ENCODE results near the gene C10orf143.
"Not testable (repeated sequence)": the region's sequence is repeated elsewhere in the genome, so short reads cannot be mapped to it uniquely, and the experiment has no call there.

The C10orf143 gene

DNA sequence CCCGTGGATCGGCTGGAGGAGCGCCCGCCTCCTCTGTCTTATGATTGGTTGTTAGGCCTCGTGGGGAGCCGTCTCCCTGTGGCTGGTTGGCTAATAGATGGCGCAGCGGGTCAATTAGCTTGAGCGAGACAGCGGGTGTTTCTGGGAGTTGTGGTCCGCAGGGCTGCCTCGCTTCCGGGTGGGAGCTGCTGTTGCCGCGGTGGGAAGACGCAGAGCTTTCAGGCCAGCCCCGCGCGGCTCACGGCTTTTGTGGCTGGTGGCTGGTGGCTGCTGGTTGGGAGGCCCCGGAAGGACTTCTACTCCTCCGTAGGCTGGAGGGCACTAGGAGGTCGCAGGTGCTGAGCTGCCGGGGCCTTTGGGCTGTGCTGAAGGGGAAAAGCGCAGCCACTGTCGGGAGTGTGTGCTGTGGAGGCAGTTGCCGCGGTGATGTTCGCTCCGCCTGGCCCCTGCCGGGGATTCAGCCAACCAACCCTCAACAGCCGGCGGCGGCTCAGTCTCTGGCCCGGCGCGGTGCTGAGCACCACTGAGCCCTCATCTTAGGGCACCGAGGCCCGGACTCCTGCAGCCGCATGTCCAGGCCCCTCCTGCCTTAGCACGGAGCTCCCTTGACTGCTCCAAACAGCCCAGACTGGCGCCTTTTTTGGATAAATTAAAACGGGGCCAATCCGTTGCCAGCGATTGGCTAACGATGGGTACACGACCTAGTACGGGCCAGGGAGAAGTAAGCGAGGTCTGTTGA is 652 bp upstream of the C10orf143 start:
- peak; percentile 91 to 100 (median 98) for DNase-seq

DNA sequence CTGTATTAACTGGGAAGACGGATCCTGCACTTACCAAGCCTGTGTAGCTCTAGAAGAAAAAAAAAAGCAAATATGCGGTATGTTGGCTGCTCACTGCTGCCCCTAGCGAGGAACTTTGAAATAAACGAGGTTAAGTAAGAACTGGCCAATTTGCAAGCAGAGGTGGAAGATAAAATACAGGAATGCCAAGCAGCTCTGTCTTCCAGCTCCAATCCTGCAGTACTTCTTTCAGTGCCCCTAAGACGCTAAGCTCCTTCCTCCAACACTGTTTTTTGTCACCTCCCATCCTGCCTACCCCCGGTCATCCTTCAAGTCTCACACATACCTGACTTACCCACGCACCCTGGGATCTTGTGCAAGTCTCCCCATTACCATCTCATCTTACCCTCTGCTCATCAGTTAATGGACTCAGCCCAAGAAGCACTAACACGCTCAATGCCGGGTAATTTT is 809 bp downstream of the C10orf143 start:
- peak in 12 of 14 donors; percentile 36 to 76 (median 59) for DNase-seq

DNA sequence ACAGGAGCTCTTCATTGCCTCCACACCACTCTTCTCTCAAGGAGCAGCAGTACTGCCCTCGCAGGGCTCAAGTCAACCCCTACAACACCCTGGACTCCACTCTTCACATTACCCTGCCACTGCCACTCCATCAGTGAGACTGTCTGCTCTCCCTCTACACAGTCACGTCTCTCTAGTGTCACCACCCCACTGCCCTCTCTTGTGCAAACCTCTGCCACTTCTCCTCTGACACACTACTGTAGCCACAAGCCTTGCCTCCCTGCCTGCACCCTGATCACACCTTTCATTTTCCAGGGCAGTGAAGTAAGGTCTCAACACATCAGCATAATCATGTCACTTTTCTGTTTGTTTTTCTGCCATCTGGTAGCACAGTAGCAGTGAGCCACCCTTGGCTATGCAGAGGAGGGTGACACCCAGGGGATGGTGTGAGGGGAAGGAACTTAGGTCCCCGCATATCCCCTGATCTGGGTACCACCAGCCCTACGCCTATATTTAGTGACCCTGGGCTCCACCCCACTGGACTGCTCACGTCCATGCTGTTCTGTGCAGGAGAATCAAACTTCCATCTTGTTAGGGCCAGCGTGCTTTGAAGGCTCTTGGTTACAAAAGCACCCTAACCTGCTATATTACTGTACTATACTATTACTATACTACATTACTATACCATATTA is 1.6 kb downstream of the C10orf143 start:
- no peak for DNase-seq

DNA sequence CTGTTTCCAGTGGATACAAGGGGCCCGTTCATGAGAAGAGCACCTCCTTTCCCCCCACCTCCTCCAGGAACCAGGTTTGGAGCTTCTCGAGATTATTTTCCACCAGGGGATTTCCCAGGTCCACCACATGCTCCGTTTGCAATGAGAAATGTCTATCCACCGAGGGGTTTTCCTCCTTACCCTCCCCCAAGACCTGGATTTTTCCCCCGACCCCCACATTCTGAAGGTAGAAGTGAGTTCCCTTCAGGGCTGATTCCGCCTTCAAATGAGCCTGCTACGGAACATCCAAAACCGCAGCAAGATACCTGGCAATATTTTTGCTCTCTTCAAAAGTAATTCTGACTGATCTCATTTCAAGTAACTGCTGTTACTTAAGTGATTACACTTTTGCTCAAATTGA is 2.5 kb downstream of the C10orf143 start:
- not testable (repeated sequence) for DNase-seq

DNA sequence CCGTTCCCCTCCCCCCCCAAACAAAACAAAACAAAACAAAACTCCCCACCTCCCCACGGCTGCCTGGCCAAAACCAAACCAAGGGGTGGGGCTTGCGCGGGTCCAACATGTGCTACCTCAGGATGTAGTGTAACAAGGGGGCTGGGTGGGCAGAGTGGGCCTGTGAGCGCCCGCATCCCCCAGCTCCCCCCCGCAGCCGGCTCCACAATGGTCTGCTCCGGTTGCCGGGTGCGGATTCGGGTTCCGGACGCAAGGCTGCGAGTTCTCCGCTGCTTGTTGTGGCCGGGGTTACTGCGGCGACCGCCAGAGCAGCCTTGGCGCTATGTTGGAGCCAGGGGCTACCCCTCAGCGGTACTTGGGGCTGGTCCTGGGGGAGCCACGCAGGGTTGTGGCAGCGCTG is 4.9 kb downstream of the C10orf143 start:
- no peak for DNase-seq

DNA sequence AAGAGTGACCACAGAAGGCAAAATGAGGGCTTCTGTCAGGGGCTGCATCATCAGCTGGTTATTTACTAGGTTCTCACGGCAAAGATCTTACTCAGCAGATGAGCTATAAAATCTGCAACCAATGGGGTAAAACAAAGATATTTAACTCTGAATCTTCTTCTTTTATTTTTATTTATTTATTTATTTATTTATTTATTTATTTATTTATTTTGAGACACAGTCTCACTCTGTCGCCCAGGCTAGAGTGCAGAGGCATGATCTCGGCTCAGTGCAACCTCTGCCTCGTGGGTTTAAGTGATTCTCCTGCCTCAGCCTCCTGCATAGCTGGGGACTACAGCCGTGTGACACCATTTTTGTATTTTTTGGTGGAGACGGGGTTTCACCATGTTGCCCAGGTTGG is 11.3 kb downstream of the C10orf143 start:
- no peak for DNase-seq

DNA sequence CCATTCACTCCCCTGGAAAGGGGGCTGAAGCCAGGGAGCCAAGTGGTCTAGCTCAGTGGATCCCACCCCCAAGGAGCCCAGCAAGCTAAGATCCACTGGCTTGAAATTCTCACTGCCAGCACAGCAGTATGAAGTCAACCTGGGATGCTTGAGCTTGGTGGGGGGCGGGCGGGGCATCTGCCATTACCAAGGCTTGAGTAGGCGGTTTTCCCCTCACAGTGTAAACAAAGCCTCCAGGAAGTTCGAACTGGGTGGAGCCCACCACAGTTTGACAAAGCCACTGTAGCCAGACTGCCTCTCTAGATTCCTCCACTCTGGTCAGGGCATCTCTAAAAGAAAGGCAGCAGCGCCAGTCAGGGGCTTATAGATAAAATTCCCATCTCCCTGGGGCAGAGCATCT is 20.1 kb downstream of the C10orf143 start:
- not testable (repeated sequence) for DNase-seq

DNA sequence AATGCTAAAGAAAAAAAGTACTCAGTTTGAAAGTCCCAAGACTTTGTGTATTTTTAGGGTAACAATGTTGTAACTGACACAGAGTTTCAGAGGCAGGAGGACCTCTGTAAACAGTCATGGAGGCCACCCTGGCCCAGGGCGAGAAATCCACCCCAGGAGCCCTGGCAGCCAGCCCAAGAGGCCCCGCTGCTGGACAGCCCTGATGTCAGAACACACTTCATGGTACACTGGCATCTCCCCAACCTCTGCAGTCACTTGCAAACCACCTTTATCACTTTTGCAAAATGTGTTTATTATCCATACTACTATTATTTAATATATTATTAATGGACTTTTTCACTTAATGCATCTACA is 30.2 kb downstream of the C10orf143 start:
- DNase-seq = no peak

DNA sequence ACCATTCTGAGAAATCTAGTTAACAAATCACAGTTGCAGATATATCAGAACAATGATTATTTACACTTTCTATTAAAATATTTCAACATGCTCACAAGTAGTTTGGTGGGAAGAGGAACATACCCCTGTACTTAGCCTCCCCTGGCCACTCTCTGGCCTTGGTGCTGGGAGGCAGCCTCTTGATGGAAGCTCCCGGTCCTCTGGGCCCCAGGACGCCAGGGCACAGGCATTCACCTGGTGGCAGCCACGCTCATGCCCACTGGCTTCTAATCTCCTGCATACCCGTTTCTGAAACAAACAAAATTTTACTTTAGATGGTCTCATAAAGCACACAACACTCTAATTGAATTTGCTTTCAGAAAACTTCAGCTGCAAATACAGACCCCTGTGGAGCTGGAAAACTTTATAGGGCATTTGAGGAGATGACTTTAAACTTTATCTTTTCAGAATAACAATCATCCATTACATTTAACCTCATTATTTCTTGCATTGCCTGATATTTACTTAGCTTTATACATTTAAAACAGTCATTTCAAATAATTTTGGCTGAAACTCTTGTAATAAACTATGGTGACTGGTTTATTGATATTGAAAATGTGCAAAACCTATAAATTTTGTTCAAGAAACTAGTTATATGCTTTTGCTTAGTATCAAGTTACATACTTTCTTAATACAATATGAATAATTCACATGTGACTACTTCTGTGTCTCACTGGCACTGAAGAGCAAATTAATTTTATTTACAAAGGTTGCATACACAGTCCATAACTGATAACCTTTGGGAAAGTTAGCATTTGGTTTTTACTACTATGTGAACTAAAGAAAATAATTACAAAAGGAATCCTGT is 30.8 kb downstream of the C10orf143 start:
- DNase-seq = no peak

DNA sequence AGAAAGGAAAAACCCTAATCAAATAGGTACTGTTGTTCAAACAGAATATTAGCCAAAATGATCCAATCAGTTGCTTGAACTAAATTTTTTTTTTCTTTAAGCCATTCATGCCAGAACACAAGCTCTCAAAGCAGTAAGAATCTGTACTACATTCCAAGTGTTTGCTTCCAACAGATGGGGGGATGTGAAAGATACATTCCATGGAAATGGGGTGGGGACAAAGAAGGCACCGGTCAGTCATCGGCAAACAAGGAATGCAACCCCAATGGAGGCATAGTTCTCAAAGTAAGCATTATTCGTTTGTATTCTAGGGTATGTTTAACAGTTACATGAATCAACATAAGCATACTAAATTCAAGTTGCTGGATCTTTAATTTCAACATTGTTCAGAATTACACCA is 32.5 kb downstream of the C10orf143 start:
- DNase-seq = no peak

DNA sequence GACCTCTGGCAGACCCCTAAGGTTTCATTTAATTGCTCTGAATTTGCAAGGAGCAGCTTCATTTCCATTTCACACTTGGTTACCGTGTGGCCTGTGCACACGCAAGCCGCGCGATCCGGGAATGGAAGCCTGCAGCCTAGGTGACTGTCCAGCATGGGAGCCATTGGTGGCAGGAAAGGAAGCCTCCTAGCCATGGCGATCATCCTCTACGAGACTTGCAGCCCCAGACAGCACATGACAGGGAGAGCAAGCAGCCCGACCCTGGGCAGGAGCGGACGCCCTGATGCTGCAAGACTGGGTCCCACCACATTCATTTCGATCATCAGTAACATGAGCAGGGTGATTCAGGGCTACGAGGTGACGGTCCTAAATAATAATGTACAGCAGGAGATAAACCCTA is 33.9 kb downstream of the C10orf143 start:
- DNase-seq = no peak

DNA sequence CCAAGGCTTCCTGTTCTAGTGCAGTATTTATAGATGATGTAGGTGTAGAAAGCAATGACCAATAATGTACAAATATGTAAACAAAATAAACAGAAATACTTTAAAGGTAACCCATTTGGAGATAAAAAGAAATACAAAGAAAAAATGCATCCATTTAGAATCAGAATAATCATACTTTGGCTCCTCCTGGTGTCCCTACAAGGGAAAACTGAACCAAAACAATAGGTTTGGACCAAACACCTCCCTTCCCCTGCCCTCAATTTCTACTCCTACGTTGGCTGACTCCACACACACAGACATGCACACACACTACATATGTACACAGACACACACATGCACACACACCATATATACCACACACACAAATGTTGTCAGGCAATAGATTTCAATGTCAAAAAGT is 36.0 kb downstream of the C10orf143 start:
- no peak for DNase-seq

DNA sequence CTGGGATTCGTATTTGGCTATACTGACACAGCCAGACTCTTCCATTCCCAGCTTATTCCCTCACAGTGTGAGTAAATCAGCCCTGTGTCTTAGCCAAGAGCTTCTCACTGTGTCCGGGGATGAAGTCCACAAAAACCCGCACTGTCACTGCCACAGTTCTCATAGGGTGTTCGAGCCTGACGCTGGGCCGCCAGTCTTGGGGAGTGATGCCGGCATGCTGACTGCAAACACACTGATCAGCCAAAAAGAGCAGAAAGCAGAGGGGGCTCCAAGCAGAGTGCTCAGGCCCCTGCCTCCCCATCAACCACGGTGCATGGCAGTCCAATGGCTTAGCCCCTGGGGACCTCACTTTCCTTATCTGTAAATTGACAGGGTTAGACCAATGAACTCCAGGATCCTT is 36.7 kb downstream of the C10orf143 start:
- no peak for DNase-seq

DNA sequence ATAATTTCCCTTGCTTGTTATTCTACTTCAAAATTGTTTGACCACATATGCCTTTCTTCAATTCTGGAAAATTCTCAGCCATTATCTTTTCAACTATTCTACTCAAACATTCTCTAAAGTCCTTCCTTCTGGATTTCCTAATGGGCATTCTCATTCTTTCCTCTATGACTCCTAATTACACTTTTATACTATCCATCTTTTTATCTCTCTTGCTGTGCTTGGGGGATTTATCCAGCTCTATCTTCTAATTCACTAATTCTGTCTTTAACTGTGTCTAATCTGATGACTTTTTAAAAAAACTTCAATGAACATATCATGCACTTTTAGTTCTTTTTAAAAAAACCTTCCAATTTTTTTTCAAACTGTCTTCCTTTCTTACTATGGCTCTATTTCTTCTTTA is 38.4 kb downstream of the C10orf143 start:
- DNase-seq = no peak

DNA sequence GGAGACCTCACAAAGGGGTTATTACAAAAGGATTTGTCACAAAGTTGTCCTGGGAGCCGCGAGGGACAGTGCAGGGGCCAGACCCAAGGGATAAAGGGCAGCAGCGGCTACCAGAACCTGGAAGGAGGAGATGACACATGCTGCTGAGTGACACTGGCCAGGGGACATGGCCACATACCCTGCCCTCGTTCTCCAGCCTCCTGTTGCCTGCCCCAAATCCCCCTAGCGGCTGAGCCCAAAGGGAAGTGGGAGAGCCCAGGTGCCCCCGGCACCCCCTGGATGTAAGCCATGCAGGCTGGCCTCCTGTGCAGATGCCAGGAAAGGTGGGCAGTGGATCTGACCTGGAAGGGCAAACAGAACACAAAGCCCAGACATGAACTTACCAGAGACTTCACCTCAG is 42.7 kb downstream of the C10orf143 start:
- no peak for DNase-seq

DNA sequence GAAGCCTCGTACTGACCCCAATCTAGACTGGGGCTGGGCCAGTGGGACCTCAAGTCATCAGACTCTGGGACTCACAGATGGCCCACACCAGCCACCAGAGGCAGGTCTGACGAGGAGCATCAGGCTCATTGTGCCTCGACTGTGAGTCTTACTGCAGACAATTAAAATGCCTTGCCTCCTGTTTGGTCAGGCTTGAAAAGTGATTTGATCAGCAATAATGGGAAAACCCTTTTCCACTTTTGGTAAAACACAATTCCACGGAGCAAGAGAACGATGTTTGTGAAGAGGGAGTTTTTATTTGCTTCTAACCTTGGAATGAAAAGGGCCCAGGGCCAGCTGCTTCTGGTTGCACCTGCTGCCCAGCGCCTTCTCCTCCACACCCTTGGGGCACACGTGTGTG is 43.9 kb downstream of the C10orf143 start:
- DNase-seq = no peak

DNA sequence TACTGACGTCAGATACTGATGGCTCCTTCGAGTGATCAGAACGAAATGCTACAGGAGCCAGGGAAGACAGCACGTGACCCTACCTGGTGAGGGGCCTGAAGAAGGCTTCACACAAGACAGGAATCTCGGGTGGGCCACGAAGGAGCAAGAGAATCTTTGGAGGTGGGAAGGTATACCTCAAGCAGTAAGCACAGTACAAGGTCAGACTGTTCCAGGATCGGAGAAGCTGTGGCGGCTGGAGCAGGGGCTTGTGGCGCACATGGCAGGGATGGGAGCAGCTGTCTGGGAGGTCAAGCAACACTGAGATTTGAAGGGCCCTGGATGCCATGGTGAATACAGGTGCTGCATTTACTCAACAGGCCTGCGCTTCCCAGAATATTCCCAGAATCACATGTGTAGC is 45.4 kb downstream of the C10orf143 start:
- no peak for DNase-seq

DNA sequence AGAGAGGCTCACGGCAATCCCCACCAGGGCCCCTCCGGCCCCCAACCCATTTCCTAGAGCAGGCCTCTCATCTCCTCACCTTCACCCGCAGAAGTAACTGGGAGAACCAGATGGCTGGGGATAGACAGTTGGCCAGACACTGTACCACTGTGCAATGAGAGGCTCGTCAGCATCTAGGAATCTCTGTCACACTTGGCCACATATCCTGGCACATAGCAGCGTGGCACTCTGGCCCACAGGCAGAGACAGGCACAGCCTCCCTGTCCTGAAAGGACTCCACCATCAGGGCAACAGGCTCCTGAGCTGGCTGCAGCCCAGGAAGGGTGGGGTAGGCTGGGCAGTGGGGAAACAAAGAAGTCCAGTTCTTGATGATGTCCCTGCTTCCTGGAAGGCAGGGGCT is 45.8 kb downstream of the C10orf143 start:
- peak in 1 of 14 donors; percentile 40 for DNase-seq

DNA sequence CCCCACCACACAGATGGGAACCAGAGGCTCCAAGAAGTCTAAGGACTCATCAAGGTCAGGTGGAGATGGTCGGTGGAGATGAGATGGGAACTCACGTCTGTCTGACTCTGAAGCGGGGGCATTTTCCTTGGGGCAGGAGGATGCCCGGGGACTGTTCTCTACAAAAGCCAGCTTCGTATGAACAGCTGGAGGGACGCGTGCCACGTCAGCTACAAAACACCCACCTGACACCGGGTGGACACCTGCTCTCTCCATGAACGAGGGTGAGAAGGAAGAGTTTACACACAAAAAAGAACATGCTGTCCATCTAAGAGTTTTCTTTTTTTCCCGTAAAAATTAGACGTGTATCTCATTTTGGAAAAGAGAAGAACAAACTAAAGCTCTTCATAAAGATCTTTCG is 47.7 kb downstream of the C10orf143 start:
- no peak for DNase-seq

DNA sequence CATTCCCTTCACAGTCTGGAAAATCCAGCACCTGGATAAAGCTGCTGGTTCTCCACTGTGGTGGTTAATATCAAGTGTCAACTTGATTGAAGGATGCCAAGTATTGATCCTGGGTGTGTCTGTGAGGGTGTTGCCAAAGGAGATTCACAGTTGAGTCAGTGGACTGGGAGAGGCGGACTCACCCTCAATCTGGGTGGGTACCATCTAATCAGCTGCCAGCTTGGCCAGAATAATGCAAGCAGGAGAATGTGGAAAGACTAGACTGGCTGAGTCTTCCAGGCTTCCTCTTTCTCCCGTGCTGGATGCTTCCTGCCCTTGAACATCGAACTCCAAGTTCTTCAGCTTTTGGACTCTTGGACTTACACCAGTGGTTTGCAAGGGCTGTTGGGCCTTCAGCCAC is 48.4 kb downstream of the C10orf143 start:
- no peak for DNase-seq

DNA sequence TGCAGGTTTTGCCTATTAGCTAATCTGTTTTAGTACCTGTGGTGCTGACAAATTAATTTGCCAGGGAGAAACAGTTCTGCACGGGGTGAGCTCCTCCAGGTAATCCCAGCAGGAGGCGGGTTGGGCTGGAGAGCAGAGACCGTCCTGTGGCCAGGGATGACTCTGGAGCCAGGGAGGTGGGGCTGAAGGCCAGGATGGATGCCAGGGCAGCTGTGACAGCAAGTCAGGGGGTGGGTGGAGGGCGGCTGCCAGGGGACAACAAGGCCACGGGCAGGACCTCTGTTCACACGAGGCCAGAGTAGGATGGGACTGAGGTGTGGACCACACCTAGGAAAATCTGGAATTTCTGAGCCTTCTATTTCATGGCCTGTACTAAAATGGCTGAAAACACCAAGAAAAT is 48.9 kb downstream of the C10orf143 start:
- no peak for DNase-seq

DNA sequence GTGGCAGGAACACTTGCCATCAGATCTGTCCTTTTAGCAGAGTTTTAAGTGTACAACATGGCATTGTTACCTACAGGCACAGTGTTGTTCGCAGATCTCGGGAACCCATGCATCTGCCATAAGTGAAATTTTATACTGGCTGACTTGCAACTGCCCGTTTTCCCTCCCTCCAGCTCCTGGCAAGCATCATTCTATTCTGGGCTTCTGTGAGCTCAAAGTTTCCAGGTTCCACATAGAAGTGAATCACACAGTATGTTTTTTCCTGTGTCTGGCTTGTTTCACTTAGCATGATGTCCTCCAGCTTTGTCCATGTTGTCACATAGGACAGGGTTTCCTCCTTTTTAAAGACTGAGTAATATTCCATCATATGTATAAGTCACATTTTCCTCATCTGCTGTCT is 56.6 kb downstream of the C10orf143 start:
- no peak for DNase-seq

DNA sequence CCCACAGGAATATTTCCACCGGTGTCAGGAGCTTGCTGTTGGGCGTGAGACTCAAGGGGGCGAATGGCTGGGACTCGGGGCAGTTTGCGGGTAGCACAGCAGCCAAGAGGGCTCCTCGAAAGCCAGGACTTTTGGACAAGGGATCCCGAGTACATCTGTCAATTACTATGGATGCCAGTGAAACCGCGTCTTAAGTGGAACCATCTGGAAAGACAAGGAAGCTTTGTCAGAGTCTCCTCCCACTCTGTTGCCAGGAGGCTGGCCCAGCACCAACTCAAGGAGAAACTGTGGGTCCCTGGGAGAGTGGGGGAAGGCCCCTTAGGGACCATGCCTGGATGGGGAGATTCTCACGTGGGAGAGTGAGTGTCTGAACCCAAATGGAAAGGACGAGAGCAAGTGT is 57.1 kb downstream of the C10orf143 start:
- DNase-seq = no peak

DNA sequence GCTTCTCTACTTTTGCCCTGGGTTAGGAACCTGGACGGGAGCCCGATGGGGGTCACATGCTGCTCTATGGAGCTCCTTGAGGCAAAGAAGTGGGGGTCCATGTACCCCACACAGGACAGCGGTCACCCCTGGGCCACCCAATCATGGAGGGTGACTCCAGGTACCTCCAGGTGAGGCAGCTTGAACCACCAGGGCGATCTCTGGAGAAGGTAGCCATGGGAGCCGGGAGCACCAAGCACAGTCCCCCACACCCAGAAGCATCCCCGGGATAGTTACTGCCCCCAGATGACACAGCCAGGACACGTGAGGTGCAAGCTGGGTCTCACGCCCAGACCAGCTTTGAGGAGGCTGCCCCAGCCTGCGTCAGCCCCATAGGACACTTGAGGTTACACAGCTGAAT is 58.4 kb downstream of the C10orf143 start:
- no peak for DNase-seq

All from C1 segment of cervical spinal cord (tissue), 14 donors.